HG03066 (cell line): ENCODE measurements around the gene CLDND2.

Source experiments
- ATAC-seq: cut with Tn5 transposase; IDR thresholded peaks from one replicate; pipeline ENCODE4 v1.9.1; 2021; ENCODE audit warnings: low read depth; ENCODE audit not compliant: unreplicated experiment

The CLDND2 gene

DNA sequence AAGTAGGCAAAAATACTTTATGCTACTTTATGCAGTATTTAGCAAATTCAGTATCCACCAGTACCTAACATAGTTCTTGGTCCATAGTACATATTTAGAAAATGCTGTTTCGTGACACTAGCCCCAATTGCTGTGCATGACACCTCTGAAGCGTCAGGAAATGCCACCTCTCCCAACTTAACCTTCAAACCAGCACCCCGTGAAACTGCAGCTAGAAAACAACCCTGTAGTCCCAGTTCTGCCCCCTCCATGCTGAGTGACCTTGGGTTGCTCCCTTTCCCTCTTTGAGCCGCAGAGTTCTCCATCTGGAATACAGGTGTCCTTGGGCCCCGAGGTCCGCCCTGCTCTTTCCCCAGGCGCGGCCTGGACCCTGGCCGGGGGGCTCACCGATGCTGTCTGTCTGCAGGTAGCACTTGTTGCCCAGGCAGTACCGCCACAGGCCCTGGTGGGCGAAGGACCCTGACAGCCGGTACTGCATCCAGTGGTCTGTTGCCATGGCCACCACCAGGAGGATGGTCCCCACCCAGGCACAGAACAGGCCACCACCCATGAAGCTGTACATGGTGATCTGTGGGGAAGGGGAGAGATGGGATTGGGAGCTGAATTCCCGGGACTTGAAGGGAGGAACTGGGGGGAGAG, 18.2 kb upstream of the CLDND2 start:
- no peak for ATAC-seq

DNA sequence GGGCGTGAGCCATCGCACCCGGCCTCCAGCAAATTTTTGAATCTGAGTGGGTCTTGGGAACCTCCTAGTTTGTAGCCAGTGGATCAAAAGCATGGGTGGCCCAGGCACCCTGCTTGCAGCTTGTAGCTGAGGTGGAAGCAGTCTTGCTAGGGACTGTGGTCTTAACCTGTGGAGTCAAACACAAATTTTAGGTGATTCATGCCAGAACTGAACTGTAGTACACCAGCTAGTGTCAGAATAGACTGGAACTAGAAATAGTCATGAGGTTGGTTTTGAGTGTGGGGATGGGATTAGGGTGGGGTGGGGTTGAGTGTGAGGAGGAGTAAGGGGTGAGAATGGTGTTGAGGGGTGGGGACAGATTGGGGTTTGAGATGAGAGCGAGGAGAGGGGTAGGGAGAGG, 13.2 kb upstream of the CLDND2 start:
- ATAC-seq, result no peak

DNA sequence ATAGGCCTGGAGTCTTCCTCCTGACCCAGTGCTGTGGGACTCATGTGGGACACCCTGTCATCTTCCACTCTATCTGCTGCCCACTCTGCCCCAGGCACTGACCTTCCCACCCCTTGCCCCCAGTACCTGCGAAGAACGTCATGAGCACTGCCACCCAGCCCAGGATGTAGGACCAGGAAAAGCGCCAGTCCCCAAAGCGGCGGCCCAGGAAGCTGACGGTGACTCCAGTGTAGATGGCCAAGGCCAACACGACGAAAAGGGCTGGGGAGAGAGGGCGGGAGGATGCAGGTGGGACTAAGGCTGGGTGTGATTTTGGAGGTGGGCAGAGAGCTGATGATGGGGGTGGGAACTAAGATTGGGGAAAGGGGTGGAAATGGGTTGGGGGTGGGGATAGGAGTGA, 11.6 kb upstream of the CLDND2 start:
- ATAC-seq, result no peak

DNA sequence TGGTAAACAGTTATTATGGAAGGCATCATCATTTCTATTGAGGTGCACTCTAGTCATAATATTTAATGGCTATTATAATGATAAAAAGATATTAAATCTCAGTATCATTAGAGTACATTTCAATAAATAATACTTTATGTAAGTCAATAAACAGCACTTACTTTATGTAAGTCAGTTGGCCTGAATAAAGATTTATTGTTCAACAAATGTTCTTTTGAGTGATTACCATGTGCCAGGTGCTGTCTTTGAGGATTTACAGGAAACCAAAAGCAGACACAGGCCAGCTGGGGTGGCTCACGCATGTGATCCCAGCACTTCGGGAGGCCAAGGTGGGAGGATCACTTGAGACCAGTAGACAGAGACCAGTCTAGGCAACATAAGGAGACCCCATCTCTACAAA, 8.6 kb upstream of the CLDND2 start:
- no peak for ATAC-seq

DNA sequence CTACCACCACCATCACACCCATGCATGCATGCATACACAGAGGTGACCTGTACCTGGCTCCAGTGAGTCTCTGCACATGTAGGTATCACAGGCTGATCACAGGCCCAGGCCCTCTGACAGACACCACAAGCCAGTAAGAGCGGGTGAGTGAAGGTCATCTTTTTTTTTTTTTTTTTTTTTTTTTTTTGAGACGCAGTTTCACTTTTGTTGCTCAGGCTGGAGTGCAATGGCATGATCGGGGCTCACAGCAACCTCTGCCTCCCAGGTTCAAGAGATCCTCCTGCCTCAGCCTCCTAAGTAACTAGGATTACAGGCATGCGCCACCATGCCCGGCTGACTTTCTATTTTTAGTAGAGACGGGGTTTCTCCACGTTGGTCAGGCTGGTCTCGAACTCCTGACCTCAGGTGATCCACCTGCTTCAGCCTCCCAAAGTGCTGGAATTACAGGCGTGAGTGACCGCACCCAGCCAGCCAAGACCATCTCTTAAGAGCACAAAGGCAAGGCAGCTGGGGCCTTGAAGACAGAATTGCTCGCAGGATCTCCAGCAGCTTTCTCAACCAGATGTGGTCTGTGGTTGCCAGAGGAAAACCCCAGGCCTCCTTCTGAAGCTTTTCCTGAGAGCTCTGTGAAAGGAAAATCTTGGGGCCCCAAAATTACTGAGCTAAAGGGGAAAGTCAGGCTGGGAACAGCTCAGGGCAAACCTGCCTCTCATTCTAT, 6.9 kb upstream of the CLDND2 start:
- ATAC-seq, result no peak

DNA sequence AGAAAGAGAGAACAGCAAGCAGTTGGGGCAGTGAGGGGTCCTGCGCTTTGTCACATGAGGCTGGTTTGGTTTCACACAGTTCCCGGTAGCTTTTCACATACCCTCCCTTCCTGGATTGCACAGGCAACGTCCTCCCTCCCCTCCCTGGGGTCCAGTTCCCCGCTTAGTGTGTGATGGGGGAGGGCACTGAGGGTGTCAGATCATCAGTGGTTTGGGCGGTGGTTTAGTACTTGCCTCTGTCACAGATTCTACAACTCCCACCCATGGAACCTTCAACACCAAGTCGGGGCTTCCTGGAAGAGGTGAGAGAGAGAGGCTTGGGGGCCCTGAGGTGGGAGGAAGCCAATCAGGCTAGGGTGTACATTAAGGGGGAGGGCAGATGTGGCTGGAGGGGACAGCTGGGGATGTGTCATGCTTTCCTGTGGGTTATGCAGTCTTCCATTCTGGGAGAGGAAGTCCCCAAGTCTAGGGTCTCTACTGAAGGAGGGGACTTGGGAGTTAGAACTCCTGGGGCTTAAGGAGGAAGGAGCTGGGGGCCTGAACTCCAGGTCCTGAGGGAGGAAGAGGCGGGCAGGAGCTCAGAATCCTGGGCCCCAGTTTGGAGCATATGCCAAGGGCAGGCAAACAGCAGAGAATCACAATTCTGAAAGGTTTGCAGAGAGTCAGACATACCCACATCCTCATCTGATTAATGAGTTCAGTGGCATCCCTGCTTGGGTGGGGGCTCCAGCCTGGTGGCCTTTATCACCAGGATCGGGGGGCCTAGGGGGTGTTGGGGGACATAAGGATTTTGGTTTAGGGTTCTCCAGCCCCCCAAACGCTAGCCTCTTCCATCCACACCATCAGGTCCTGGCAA, 4.1 kb upstream of the CLDND2 start, which contains the start of gene NKG7:
Gene NKG7 (minus strand): TSS at position 6 of the 856 bp plus-strand sequence. CDS start 119 bp downstream, outside the sequence.
- no peak for ATAC-seq

DNA sequence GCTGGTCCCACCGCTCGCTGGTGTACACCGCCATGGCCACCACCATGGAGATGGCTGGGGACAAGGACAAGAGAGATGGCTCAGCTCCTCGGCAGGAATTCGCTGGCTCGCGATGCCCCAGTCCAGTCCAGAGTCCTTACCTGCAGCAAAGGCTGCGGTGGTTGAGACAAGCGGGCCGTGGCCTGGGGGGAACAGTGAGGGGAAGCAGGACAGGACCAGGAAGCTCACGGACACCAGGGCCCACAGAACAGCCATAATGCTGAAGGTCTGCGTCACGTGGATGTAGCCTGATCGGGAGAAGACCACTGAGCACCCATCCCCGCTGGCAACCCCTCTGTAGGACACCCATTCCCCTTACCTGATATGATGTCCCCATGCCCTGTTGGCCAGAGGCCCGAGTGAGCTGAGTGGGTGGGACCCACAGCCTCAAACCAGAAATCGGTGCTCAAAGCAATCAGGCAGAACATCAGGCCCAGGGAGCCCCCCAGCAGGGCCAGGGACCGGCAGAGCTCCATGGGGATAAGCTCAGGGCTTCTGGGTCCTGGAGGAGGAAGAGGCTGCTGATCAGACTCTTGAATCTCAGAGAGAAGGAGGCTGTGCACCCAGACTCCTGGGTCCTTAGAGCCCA, 3.3 kb upstream of the CLDND2 start:
- ATAC-seq, result no peak

DNA sequence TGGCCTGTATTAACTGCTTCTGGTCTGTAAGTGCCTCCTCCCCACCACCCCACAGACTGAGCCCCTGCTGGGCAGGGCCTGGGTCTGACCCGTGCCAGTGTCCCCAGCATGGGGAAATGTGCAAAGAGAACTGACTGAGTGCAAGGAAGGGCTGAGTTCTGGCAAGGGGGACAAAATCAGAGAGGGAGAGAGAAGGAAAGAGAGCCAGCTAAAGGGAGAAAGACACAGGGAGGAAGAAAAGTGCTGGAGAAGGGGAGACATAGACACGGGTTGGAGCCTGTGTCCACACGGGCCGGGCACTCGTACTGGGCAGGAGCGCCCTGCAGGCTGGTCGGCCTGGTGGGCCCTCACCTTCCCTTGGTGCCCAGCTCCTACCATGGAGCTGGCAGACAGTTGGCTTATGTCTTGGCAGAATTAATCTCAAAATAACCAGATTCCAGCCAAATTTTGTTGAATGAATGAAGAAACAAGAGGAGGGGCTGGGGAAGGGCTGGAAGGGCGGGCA, 2.4 kb upstream of the CLDND2 start:
- ATAC-seq, result no peak

DNA sequence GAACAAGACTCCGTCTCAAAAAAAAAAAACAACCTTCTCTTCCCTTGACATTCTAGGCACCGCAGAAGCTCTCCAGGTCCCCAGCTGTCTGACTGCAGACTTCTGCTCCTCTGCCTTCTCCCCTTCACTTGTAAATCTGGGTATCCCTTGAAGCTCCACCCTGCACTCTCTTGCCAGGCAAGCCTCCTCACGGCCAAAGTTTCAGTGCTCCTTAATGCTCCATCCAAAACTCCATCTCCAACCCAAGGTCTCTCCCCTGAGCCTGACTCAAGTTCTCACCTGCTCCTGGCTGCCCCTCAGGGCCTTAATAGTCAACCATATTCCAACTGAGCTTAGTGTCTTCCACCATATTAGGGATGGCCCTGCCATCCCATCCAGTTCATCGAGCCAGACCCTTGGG, 1.4 kb upstream of the CLDND2 start:
- no peak for ATAC-seq

DNA sequence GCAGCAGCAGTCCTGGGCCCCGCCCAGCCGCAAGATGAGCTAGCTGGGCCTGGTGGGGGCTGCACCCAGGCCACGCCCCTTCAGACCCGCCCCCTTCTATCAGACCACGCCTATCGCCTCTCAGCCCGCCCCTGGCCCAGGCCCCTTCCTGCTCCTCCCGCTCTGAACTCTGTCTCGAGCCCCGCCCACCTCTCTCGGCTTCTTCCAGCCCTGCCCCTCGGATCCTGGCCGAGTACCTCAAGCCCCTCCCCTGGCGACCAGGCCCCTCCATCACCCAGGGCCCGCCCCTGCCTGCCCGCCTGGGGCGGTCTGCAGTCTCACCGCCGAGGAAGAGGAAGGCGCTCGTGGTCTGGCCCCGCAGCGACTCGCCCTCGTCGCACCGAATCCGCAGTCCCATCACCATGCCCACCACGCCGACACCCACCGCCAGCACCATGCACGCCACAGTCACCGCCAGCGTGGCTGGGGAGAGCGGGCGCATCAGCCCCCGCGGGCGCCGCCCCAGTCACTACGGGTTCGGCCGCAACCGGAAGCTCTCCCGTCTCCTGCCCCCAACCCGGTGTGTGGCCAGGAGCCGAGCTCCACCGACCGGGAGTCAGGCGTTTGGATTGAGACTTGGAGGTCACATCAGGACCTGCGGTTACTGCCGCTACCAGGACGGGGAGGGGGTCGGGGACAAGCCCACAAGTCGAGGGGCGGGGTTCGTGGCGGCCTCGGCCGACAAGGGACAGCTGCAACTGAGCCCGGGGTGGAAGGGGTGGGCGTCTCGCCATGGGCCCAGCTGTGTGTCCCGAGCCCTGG, 1.0 kb downstream of the CLDND2 start:
- peak; percentile 78 for ATAC-seq

DNA sequence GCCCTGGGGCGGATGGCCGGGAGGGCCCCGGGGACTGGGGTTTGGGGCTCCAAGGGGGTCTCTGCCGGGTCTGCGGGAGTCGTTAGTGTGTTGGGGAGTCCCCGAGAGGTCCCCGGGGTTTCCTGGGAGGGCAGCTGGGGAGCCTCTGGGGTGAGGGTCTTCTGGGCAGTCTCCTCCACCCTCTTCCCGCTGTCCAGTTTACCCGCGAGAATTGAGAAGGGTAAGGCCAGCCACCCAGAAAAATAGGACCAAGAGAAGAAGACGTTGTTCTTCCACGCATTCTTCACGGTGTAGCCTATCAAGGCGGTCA, 1.6 kb downstream of the CLDND2 start:
- peak; percentile 3 for ATAC-seq

DNA sequence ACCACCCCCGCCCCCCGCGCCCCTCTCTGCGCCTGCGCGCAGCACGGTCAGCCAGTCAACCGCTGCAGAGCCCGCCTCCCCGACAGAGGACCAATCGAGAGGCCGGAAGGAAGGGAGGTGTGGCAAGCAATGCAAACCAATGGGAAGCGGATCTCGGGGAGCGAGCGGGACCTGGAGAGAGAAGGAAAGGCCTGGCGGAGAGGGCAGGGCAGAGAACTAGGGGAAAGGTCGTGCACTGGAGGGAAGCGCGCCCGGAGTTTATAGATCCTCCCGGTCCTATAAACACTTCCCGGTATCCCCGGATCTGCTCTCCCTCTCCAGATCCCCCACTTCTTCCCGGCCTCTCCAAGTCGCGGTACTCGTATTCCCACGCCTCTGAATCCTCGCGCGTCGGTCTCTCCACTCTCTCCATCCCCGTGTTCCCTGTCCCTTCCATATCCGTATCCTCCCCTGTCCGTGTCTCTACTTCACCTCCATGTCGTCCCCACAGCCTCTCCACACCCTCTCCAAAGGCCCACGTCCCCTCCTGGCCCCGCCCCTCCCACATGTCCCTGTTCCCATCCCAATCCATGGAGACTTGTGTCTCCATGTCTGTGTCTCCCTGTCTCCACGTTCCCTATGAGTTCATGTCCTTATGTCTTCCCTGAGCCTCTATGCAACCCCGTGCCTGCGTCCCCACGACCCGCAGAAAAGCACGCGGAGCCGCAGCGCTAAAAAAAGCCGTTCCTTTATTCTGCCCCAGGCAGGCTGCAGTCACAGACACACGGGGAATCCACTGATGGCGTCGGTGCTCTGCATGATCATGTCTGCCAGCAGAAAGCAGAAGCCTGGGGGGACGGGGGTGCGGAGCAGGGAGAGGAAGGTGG, 2.2 kb downstream of the CLDND2 start:
- peak; percentile 52 for ATAC-seq

DNA sequence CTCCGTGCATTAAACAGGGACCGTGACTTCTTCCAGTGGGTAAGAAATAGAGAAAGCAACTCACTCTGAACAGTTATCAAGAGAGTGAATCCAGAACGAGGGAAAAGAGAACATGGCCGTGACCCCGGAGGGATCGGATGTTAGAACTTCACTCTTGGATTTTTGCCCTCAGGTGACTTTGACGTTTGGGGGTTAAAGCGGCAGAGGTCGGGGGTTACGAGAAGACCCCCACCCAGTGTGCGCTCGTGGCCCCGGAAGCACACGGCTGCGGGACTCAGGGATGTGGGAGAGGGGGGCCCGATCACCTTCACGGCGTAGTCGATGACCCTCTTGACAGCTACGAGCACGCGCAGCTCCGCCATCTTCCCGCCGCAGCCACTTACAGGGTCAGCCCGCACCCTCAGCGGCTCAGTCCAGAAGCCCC, 2.8 kb downstream of the CLDND2 start, which contains the start of gene ETFB:
Gene ETFB (minus strand): TSS at position 424 of the 424 bp plus-strand sequence. CDS start 62 bp downstream, at position 362.
- no peak for ATAC-seq

DNA sequence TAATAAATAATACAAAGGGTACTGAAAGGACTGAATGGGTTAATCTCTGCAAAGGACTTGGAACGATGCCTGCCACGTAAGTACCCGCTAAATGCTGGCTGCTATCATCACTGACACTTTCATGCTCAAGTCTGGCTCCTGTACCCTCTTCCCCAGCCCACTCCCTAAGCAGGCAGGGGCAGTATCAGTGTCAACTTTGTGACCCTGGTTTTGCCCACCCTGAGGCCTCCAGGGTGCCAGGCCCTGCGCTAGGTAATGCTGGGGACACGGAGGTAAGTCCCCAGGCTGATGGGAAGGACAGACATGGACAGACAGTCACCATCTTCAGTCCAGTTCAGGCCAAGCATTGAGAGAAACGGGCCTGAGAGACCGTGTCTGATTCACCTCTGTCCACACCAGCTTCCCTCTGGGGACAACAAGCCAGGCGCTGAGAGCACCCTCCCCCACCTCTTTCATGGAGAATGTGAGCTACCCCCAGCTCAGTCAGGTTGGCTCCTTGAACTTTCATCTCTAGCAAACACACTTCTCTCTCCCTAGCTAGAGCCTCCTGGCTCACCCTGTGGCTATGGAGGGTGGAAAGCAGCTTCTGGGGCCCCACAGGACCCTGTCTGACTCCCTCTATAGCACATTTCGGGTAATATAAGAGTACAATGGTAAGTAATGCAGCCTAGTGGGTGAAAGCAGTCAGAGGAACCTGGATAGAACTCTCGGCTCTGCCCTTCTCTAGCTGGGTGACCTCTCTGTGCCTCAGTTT, 3.4 kb downstream of the CLDND2 start:
- no peak for ATAC-seq

DNA sequence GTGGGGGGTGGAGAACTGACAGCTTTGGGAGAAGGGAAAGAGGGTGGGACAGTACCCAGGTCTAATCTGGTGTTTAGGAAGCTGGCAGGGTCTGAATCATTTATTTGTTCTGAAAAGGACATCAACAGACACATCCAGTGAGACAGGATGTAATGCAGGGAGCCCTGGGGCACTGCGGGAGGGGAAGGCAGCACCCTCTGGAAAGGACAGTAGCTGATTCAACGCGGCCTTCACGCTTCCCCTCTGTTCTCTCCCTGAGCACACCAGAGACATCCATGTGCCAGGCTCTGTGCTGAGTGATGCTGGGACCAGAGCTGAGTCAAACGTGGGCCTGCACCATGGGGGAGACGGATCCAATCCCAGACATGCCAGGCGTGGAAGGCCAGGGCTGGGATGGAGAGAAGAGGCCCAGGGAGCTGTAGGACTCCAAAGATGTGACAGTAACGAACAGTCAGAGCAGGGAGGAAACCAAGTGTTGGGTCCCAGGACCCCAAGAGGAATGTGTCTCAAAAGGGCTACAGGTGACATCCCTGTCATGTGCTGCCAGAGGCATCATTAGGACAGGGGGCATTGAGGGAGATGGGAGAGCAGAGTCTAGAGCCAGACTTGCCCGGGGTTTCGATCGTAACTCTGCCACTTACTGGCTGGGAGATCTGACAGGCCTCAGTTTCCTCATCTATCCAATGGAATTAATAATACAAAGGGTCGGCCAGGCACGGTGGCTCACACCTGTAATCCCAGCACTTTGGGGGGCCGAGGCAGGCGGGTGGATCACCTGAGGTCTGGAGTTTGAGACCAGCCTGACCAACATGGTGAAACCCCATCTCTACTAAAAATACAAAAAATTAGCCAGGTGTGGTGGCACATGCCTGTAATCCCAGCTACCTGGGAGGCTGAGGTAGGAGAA, 4.3 kb downstream of the CLDND2 start:
- ATAC-seq, result no peak

DNA sequence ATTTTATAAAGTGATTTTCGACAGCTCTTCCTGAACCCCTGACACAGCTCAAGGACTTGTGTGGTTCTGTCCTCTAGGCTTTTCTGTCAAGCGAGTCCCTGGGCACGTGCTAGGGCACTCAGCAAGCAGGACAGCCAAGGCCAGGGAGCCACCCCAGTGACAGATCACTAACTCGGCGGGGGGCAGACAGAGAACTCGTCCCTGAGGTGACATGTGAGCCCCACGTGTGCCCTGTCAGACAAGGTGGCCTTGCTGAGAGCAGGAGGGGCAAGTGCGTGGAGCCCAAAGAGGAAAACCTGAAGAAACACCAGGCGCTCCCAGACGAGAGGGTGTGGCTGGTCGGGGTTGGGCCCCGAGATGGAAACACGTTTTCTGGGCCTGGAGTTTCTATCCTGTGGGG, 7.6 kb downstream of the CLDND2 start:
- ATAC-seq, result no peak

DNA sequence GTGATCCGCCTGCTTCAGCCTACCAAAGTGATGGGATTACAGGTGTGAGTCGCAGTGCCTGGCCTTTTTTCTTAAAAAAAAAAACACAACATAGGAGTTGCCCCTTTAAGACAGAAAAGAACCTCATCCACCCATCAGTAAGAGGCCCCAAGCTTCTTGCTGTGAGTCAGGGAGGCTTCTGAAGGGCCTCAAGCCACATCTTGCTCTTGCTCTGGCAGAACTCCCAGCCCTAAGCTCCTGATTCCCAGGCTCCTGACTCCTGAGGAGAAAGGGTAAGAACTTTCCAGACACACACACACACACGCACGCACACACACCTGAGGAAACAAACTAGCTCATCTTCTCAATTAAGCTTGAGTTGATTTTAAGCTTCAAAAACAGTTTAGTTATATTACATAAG, 9.5 kb downstream of the CLDND2 start:
- ATAC-seq, result no peak
